ENCODE data around the gene GNLY.

- no peak for TF ChIP-seq EZH2 (IDR thresholded peaks at IDR 0.05; ENCODE audit: insufficient read depth, low read length)
- no peak for TF ChIP-seq CTCF (IDR thresholded peaks at IDR 0.05; ENCODE audit: insufficient read depth, low read depth, low read length)
These were observed 42.5 kb downstream of the GNLY start for GRCh38 chr2:85736456-85737355.

All from astrocyte (in vitro differentiated cells and primary cell).